22Rv1 (cell line): Measurements from ENCODE around the gene KCNK7.

Experiments
- CTCF ChIP-seq: fragments of 450-650 bp; IDR thresholded peaks from 2 replicates; pipeline ENCODE4 v1.5.1; 2017; ENCODE audit warnings: mild to moderate bottlenecking
- ZFX ChIP-seq: fragments of 450-650 bp; IDR thresholded peaks from 2 replicates; pipeline ENCODE4 v1.6.1; 2017; ENCODE audit warnings: antibody characterized with exemption, borderline replicate concordance

DNA sequence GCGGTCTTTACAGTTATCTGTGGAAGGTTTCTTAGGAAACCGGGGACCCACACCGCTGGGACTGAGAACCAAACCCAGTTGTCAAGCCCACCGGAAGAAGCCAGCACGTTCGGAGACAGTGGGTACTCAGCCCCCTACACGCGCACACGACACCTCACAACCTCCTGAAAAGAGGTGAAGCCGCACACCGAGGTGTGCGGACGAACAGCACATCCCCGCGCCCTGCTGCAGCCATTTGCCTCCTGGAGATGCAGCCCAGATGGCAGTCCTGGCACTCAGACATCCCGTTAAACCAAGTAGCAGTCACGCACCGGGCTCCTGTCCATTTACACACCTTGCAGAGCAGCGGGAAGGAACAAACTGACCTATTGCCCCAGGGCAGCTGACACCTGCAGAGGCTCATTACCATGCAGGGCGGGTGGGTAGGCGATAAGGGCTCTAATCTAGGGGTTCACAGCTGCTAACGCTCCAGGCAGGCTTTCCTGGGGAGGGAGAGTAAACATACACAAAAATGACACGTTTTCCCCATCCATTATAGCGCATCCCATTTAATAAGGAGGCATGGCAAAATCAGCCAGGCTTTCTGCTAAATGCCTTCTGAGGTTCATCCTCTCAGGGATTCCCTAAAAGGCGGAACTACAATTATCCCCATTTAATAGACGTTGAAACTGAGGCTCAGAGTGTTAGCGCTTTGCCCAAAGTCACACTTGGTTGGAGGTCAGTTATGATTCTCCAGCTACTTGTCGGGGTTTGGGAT, 20.6 kb downstream of the KCNK7 start:
- TF ChIP-seq CTCF (no peak), ZFX (no peak)
